Spleen (tissue), 13 donors: ENCODE measurements around the gene GALNT3. TPM values are rescaled to one million over a fixed set of nuclear protein-coding genes. Genes with fewer than 3 reads are reported as not detected.
A peak's percentile ranks its signal among the peaks of the same experiment; 100 is the strongest.

Experiments
- DNase-seq: peaks from one replicate; pipeline ENCODE4 v3.0.0-alpha.2; 2020
- H3K27ac ChIP-seq, 8 donors: fragments of 200-600 bp; sonication (generic) in 7 of 8; 1 replicate in 4 of 8; 2 replicates in 4 of 8; pipeline versions ENCODE4 v1.5.0 to v1.8.0; 2016 to 2021; ENCODE audit warnings: inconsistent platforms in 4 of 8, mild to moderate bottlenecking in 4 of 8, moderate library complexity in 1 of 8
- H3K27me3 ChIP-seq, 7 donors: fragments of 200-600 bp; sonication (generic) in 6 of 7; replicated peaks in 1 of 7; 1 replicate in 4 of 7; 2 replicates in 3 of 7; pipeline versions ENCODE4 v1.5.0 to v1.8.0; 2016 to 2021; ENCODE audit warnings: inconsistent platforms in 3 of 7, mild to moderate bottlenecking in 1 of 7
- H3K36me3 ChIP-seq, 6 donors: fragments of 200-600 bp; sonication (generic) in 5 of 6; 1 replicate in 4 of 6; 2 replicates in 2 of 6; pipeline versions ENCODE4 v1.5.0 to v1.8.0; 2016 to 2021; ENCODE audit warnings: inconsistent platforms in 2 of 6
- H3K4me1 ChIP-seq, 6 donors: fragments of 200-600 bp; sonication (generic) in 5 of 6; 1 replicate in 3 of 6; 2 replicates in 3 of 6; pipeline versions ENCODE4 v1.5.0 to v1.8.0; 2016 to 2021; ENCODE audit warnings: inconsistent platforms in 3 of 6
- H3K4me3 ChIP-seq, 8 donors: fragments of 200-600 bp; sonication (generic) in 7 of 8; 1 replicate in 4 of 8; 2 replicates in 4 of 8; pipeline versions ENCODE4 v1.5.0 to v1.8.0; 2016 to 2021; ENCODE audit warnings: inconsistent platforms in 4 of 8, mild to moderate bottlenecking in 4 of 8, moderate library complexity in 2 of 8
- H3K9me3 ChIP-seq, 8 donors: fragments of 200-600 bp; sonication (generic) in 7 of 8; 1 replicate in 4 of 8; 2 replicates in 4 of 8; pipeline versions ENCODE4 v1.5.0 to v1.8.0; 2016 to 2021; ENCODE audit warnings: inconsistent platforms in 4 of 8
- CTCF ChIP-seq, 11 experiments: fragments of 200-600 bp in 7 of 11; fragments of 450-650 bp in 4 of 11; sonication (generic) in 4 of 11; IDR thresholded peaks in 8 of 11; conservative IDR thresholded peaks in 3 of 11; 1 replicate in 7 of 11; 2 replicates in 4 of 11; pipeline versions ENCODE4 v1.4.0 to v1.8.0; 2016 to 2021; ENCODE audit warnings: antibody characterized with exemption in 11 of 11, inconsistent platforms in 4 of 11, mild to moderate bottlenecking in 1 of 11
- POLR2A ChIP-seq, 3 donors: fragments of 450-650 bp; IDR thresholded peaks; one replicate each; pipeline ENCODE4 v1.5.1; 2017; ENCODE audit warnings: antibody characterized with exemption in 3 of 3, mild to moderate bottlenecking in 1 of 3
- POLR2AphosphoS5 ChIP-seq, 3 donors: sonication (generic); formaldehyde crosslinking; IDR thresholded peaks; one replicate each; pipeline ENCODE4 v1.5.1; 2017; ENCODE audit warnings: antibody characterized with exemption in 3 of 3
- WGBS, 5 donors: extraction: QIAGEN DNeasy Blood & Tissue Kit in 3 of 5; methylation state at CpG; one replicate each; pipeline versions ENCODE4 v1.1.5 to v1.1.7; 2013 to 2018; 5-methylcytosine and 5-hydroxymethylcytosine counted together
- intact Hi-C: fragments of 100-400 bp; cut with DNase I; formaldehyde crosslinking; loops from one replicate; pipeline ENCODE4 v1.15.0; 2023; ENCODE audit warnings: low total_unique reads
- long read RNA-seq, 2 donors: transcript quantifications; one replicate each; lab custom pipeline, GENCODE V29; 2026
- polyA plus RNA-seq, 3 donors: library from polyadenylated mRNA; stranded (reverse); fragments of 200-250 nt; gene quantifications; one replicate each; pipeline ENCODE4 v1.2.1, GENCODE V29; 2013
- total RNA-seq, 7 donors: library from RNA; depleted of rRNA in 3 of 7; stranded (reverse); fragments of >200 nt in 3 of 7; fragmentation: NEBNext Ultra II Directional in 4 of 7; extraction: Animal tissue kit (Norgen Biotek cat#: 25700) in 4 of 7; gene quantifications; one replicate each; pipeline versions ENCODE4 v1.1.0 to v1.2.1, GENCODE V29; 2016 to 2021
- donor health status: healthy with polysubstance abuse.
- donor health status: DM: no; HTN: no; CAD: no; lungs with moderate emphysema.
- donor health status: DM: no; HTN: no; CAD: no.
- donor health status: Bipolar disorder and iron deficiency.
- donor health status: healthy.
- donor health status: DM: no; HTN: no; CAD: no.
- donor health status: DM: yes; HTN: yes; CAD: no.

Gene GALNT3
- total RNA-seq (10 to 100 TPM; 25.1 to 58.1 (median 35.4) TPM), polyA plus RNA-seq (1 to 10 TPM; 5.6 to 8.2 (median 7.8) TPM)
- long read RNA-seq, donor 1, transcript GALNT3-201 (11 exons, 3,868 nt) = major isoform, 7 of 17 reads
- long read RNA-seq, donor 1, partial matches to known transcripts = 10 of 17 reads
- long read RNA-seq, donor 1, other reads (novel, unspliced or antisense) = 0 of 17 reads
- long read RNA-seq, donor 2, partial matches to known transcripts = 13 of 15 reads
- long read RNA-seq, donor 2, other reads (novel, unspliced or antisense) = 0 of 15 reads

- H3K27ac ChIP-seq = peak within 1 kb of the TSS; percentile 45 to 95 (median 92)
- H3K36me3 ChIP-seq = no peaks in the 10 kb centered on the region
- H3K4me3 ChIP-seq = peak within 1 kb of the TSS; percentile 63 to 86 (median 68)
- DNase-seq = peak; percentile 93
- H3K27me3 ChIP-seq = peaks cover 0 to 18% (median 5%) of the 10 kb centered on the region in 7 donors
- H3K9me3 ChIP-seq = no peaks in the 10 kb centered on the region
- 0 to 1% (median 1%) methylated on average over 29 to 70 of the region's 70 CpGs for WGBS, 5 donors
- peaks cover 0 to 68% (median 21%) of the 10 kb centered on the region in 6 donors for H3K4me1 ChIP-seq
- intact Hi-C loops = no loop called here
- peak in 1 of 3 donors; percentile 67 for TF ChIP-seq POLR2AphosphoS5 (IDR thresholded peaks at IDR 0.05)
- no peak for TF ChIP-seq POLR2A (IDR thresholded peaks at IDR 0.05)
Measured at GRCh38 chr2:165793779-165794535, at the start of gene GALNT3. Gene GALNT3, minus strand, starts transcription at chr2:165794247. Its CDS starts 23,547 bp downstream, at chr2:165770700.

GRCh38 chr2:165843351-165843750 lies 49.3 kb upstream of the GALNT3 start:
- no peaks in the 10 kb centered on the region for H3K27me3 ChIP-seq
- H3K27ac ChIP-seq = no peak overlapping the region
- TF ChIP-seq POLR2A (IDR thresholded peaks at IDR 0.05) (no peak), POLR2AphosphoS5 (IDR thresholded peaks at IDR 0.05) (no peak), CTCF (IDR thresholded peaks at IDR 0.05 in 8 of 11, conservative IDR thresholded peaks at IDR 0.05 in 3 of 11) (no peak)
- no peaks in the 10 kb centered on the region for H3K36me3 ChIP-seq
- 88 to 100% (median 93%) methylated on average over 1 of the region's 1 CpG for WGBS, 5 donors
- H3K4me1 ChIP-seq = no peaks in the 10 kb centered on the region
- DNase-seq = no peak
- H3K9me3 ChIP-seq = no peaks in the 10 kb centered on the region
- H3K4me3 ChIP-seq = no peak overlapping the region
- intact Hi-C loops = no loop called here

GRCh38 chr2:165840333-165840958 lies 46.4 kb upstream of the GALNT3 start:
- Histone ChIP-seq H3K9me3 (no peaks in the 10 kb centered on the region), H3K36me3 (no peaks in the 10 kb centered on the region), H3K27ac (no peak overlapping the region), H3K4me1 (no peaks in the 10 kb centered on the region), H3K27me3 (no peaks in the 10 kb centered on the region), H3K4me3 (no peak overlapping the region)
- DNase-seq = no peak
- TF ChIP-seq CTCF (IDR thresholded peaks at IDR 0.05 in 8 of 11, conservative IDR thresholded peaks at IDR 0.05 in 3 of 11) = no peak
- TF ChIP-seq POLR2AphosphoS5 (IDR thresholded peaks at IDR 0.05) = no peak
- no peak for TF ChIP-seq POLR2A (IDR thresholded peaks at IDR 0.05)
- intact Hi-C loops = no loop called here

GRCh38 chr2:165839610-165840009 lies 45.6 kb upstream of the GALNT3 start:
- WGBS, 5 donors = 78 to 99% (median 90%) methylated on average over 2 of the region's 2 CpGs
- Histone ChIP-seq H3K9me3 (no peaks in the 10 kb centered on the region), H3K27ac (no peak overlapping the region), H3K4me1 (no peaks in the 10 kb centered on the region), H3K4me3 (no peak overlapping the region), H3K36me3 (no peaks in the 10 kb centered on the region), H3K27me3 (no peaks in the 10 kb centered on the region)
- TF ChIP-seq POLR2AphosphoS5 (IDR thresholded peaks at IDR 0.05) (no peak), POLR2A (IDR thresholded peaks at IDR 0.05) (no peak), CTCF (IDR thresholded peaks at IDR 0.05 in 8 of 11, conservative IDR thresholded peaks at IDR 0.05 in 3 of 11) (no peak)
- intact Hi-C loops = no loop called here
- DNase-seq = no peak
